ENCODE results near the gene KIF26B.

- TF ChIP-seq POLR2A (IDR thresholded peaks at IDR 0.05) = no peak
- TF ChIP-seq CTCF (IDR thresholded peaks at IDR 0.05) = no peak
Measured at GRCh38 chr1:245198748-245199516, 44.1 kb downstream of the KIF26B start.
